HL-60 (cell line): ENCODE results near the gene NRP2.

Experiments used
- DNase-seq, 2 experiments: peaks; one replicate each; pipeline ENCODE4 v3.0.0-alpha.2; 2010 to 2020; ENCODE audit warnings: low read depth in 1 of 2, low spot score in 1 of 2
- H3K27ac ChIP-seq: fragments of 250-450 bp; sonication (Bioruptor Pico); replicated peaks from 2 replicates; pipeline ENCODE4 v1.5.1; 2020; ENCODE audit warnings: mild to moderate bottlenecking, moderate library complexity
- H3K27me3 ChIP-seq: fragments of 250-450 bp; sonication (Bioruptor Pico); 2 replicates; pipeline ENCODE4 v1.5.1; 2021; ENCODE audit warnings: mild to moderate bottlenecking, moderate library complexity; ENCODE audit not compliant: insufficient read depth, poor library complexity, severe bottlenecking
- H3K4me3 ChIP-seq: replicated peaks from 2 replicates; pipeline ENCODE4 v1.5.1; 2011; ENCODE audit warnings: mild to moderate bottlenecking, control low read depth, low read length; ENCODE audit not compliant: insufficient read depth
- GABPA ChIP-seq: IDR thresholded peaks from 2 replicates; pipeline ENCODE4 v1.6.1; 2012; ENCODE audit warnings: low read depth
- POLR2AphosphoS5 ChIP-seq: IDR thresholded peaks from 2 replicates; pipeline ENCODE4 v1.6.1; 2012; ENCODE audit warnings: low read depth
- SPI1 ChIP-seq: IDR thresholded peaks from 2 replicates; pipeline ENCODE4 v1.6.1; 2012; ENCODE audit warnings: low read depth, mild to moderate bottlenecking, borderline replicate concordance
- TF ChIP-seq, protein P1 (sequence below): IDR thresholded peaks from one replicate; pipeline ENCODE4 v1.5.1; 2011; ENCODE audit warnings: low read length, control low read depth, inconsistent platforms; ENCODE audit not compliant: insufficient read depth
- TF ChIP-seq, protein P2 (sequence below): IDR thresholded peaks from 2 replicates; pipeline ENCODE4 v1.6.1; 2012; ENCODE audit warnings: low read depth; ENCODE audit not compliant: insufficient replicate concordance

The NRP2 gene

DNA sequence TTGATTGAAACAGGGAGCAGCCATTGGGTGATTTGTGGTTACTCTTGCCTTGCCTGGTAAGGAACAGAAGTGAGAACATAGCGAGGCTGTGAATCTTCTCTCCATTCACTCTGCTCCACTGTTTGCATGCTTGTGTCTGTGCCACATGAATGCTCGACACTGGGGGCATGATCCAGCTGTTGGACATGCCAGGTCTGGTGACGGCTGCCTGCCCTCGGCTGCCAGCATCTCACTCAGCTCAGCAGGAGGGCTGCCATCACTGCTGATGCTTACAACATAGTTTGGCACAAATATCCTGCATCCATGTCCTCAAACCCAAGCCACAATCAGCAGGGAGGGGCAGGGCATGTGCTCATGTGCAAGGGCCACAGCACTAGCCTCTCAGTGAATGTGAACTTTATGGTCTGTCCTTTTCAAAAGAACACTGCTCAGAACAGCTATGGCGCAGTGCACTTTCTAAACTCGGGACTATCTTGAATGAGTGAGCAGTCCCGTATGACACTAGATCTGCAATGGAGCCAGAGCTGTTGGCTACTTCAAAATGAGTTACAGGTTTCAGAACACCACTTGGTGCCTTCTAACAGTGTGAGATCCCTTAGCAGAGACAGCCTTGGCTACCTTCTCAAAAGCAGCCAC lies 126.3 kb downstream of the NRP2 start:
- peaks cover 7% of the 10 kb centered on the region for H3K27me3 ChIP-seq
- no peak overlapping the region for H3K4me3 ChIP-seq
- H3K27ac ChIP-seq, result no peak overlapping the region
- TF ChIP-seq GABPA, result no peak
- TF ChIP-seq, protein P1, sequence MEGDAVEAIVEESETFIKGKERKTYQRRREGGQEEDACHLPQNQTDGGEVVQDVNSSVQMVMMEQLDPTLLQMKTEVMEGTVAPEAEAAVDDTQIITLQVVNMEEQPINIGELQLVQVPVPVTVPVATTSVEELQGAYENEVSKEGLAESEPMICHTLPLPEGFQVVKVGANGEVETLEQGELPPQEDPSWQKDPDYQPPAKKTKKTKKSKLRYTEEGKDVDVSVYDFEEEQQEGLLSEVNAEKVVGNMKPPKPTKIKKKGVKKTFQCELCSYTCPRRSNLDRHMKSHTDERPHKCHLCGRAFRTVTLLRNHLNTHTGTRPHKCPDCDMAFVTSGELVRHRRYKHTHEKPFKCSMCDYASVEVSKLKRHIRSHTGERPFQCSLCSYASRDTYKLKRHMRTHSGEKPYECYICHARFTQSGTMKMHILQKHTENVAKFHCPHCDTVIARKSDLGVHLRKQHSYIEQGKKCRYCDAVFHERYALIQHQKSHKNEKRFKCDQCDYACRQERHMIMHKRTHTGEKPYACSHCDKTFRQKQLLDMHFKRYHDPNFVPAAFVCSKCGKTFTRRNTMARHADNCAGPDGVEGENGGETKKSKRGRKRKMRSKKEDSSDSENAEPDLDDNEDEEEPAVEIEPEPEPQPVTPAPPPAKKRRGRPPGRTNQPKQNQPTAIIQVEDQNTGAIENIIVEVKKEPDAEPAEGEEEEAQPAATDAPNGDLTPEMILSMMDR, result no peak
- TF ChIP-seq SPI1, result no peak
- TF ChIP-seq POLR2AphosphoS5, result no peak
- TF ChIP-seq, protein P2, sequence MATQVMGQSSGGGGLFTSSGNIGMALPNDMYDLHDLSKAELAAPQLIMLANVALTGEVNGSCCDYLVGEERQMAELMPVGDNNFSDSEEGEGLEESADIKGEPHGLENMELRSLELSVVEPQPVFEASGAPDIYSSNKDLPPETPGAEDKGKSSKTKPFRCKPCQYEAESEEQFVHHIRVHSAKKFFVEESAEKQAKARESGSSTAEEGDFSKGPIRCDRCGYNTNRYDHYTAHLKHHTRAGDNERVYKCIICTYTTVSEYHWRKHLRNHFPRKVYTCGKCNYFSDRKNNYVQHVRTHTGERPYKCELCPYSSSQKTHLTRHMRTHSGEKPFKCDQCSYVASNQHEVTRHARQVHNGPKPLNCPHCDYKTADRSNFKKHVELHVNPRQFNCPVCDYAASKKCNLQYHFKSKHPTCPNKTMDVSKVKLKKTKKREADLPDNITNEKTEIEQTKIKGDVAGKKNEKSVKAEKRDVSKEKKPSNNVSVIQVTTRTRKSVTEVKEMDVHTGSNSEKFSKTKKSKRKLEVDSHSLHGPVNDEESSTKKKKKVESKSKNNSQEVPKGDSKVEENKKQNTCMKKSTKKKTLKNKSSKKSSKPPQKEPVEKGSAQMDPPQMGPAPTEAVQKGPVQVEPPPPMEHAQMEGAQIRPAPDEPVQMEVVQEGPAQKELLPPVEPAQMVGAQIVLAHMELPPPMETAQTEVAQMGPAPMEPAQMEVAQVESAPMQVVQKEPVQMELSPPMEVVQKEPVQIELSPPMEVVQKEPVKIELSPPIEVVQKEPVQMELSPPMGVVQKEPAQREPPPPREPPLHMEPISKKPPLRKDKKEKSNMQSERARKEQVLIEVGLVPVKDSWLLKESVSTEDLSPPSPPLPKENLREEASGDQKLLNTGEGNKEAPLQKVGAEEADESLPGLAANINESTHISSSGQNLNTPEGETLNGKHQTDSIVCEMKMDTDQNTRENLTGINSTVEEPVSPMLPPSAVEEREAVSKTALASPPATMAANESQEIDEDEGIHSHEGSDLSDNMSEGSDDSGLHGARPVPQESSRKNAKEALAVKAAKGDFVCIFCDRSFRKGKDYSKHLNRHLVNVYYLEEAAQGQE, result no peak
- no peak for DNase-seq

DNA sequence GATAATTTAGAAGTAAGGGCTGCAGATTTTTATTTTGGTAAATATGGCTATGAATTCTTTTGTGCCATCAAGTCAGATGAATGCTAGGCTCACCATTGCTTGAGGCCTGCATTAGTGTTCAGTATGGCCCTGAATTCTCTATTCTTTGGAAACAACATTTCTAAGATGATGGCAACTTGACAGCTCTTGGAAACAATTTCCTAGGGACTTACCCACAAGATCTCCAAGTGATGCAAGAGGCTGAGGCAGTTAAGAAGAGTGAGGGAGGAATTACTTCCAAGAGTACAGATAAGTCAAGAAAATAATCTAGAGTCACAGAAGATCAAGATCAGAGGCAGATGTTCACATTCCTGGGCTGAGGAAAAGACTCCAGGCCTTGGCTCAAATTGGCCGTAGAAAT lies 129.1 kb downstream of the NRP2 start:
- no peak for DNase-seq
- peaks cover 7% of the 10 kb centered on the region for H3K27me3 ChIP-seq
- H3K27ac ChIP-seq, result no peak overlapping the region
- TF ChIP-seq, protein P2, result no peak
- TF ChIP-seq POLR2AphosphoS5, result no peak
- no peak for TF ChIP-seq SPI1
- TF ChIP-seq, protein P1, result no peak
- TF ChIP-seq GABPA, result no peak
- no peak overlapping the region for H3K4me3 ChIP-seq

DNA sequence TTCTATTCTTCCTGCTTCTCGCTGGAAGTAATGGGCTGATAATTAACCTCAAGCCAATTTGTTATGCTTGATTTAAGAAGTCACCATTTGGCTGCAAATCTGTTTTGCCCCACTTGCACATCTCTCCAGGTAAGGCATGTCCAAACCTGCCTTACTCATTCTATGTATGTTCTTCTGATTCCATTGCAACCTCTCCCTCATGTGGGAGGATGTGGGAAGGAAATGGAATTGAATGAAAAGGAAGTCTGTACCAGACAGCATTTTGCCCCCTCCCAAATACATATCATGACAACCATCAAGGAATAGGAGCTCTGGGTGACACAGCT lies 131.7 kb downstream of the NRP2 start:
- Histone ChIP-seq H3K27ac (no peak overlapping the region), H3K27me3 (peaks cover under 1% of the 10 kb centered on the region), H3K4me3 (no peak overlapping the region)
- no peak for TF ChIP-seq POLR2AphosphoS5
- TF ChIP-seq, protein P2, result no peak
- no peak for TF ChIP-seq GABPA
- TF ChIP-seq SPI1, result no peak
- TF ChIP-seq, protein P1, result no peak
- DNase-seq, result no peak
